HepG2 (cell line): ENCODE measurements around the gene MRAP. TPM values are rescaled to one million over a fixed set of nuclear protein-coding genes. Genes with fewer than 3 reads are reported as not detected.

Experiments
- ATAC-seq: fragments of 200-7000 bp; cut with Tn5 transposase; 3 replicates; pipeline ENCODE4 v1.9.1; 2020; ENCODE audit warnings: mild to moderate bottlenecking, moderate library complexity
- BruUV-seq: library from RNA; stranded (reverse); fragments of 400-500 nt; replicated peaks from 2 replicates; lab custom pipeline; 2021; lab: Mats Ljungman, UMichigan
- CTCF ChIA-PET: fragments of 300-600 bp; formaldehyde crosslinking; extraction: SDS; loops from one replicate; lab custom pipeline; 2021; ENCODE audit warnings: low total read pairs, inconsistent platforms, low intra/inter-chr PET ratio; lab: Yijun Ruan, JAX
- POLR2A ChIA-PET: fragments of 350-600 bp; sonication (Branson Sonifier 250); formaldehyde crosslinking; loops from one replicate; lab custom pipeline; 2020; ENCODE audit warnings: antibody characterized with exemption, inconsistent platforms; lab: Yijun Ruan, JAX
- DNase-seq: peaks from one replicate; pipeline ENCODE4 v3.0.0-alpha.2; 2015; ENCODE audit warnings: low spot score
- FAIRE-seq: peaks from 3 replicates; lab custom pipeline; 2011; peaks lifted over from hg19 to GRCh38; lab: Jason Lieb, UNC
- H2AFZ ChIP-seq: one replicate; pipeline ENCODE4 v1.6.1; 2011; ENCODE audit warnings: low read length, inconsistent platforms
- H3K27ac ChIP-seq: fragments of 300-600 bp; 3 replicates; pipeline ENCODE4 v1.8.0; 2011; ENCODE audit warnings: mixed run types, mild to moderate bottlenecking, mixed read lengths, low read length, inconsistent platforms; ENCODE audit not compliant: insufficient read depth; ENCODE audit errors: extremely low read length
- H3K27me3 ChIP-seq, 2 experiments: fragments of 200-600 bp in 1 of 2; 2 replicates in 1 of 2; 3 replicates in 1 of 2; pipeline versions ENCODE4 v1.6.0 to v1.8.0; 2011; ENCODE audit warnings: low read length in 2 of 2, mild to moderate bottlenecking in 2 of 2, moderate library complexity in 2 of 2, inconsistent platforms in 1 of 2; ENCODE audit not compliant: insufficient read depth in 2 of 2, control insufficient read depth in 1 of 2
- H3K36me3 ChIP-seq, 2 experiments: fragments of 200-600 bp in 1 of 2; replicated peaks in 1 of 2; 2 replicates in 1 of 2; 3 replicates in 1 of 2; pipeline versions ENCODE4 v1.5.1 to v1.8.0; 2011; ENCODE audit warnings: low read length in 2 of 2, inconsistent platforms in 1 of 2; ENCODE audit not compliant: insufficient read depth in 2 of 2, control insufficient read depth in 1 of 2
- H3K4me1 ChIP-seq: 2 replicates; pipeline ENCODE4 v1.5.1; 2012; ENCODE audit warnings: low read length, inconsistent platforms; ENCODE audit not compliant: insufficient read depth
- H3K4me2 ChIP-seq: 2 replicates; pipeline ENCODE4 v1.6.0; 2011; ENCODE audit warnings: low read depth, low read length, inconsistent platforms
- H3K4me3 ChIP-seq, 3 experiments: fragments of 200-600 bp in 1 of 3; sonication (generic), shearing (Covaris generic) in 1 of 3; replicated peaks in 1 of 3; 2 replicates each; pipeline ENCODE4 v1.5.1; 2011 to 2016; ENCODE audit warnings: low read length in 3 of 3, inconsistent platforms in 2 of 3, low read depth in 2 of 3, mild to moderate bottlenecking in 2 of 3, control low read depth in 1 of 3, mixed read lengths in 1 of 3; ENCODE audit not compliant: insufficient read depth in 1 of 3
- H3K79me2 ChIP-seq: one replicate; pipeline ENCODE4 v1.6.1; 2011; ENCODE audit warnings: low read length, inconsistent platforms; ENCODE audit not compliant: insufficient read depth
- H3K9ac ChIP-seq: 2 replicates; pipeline ENCODE4 v1.6.0; 2011; ENCODE audit warnings: mild to moderate bottlenecking, low read depth, low read length, inconsistent platforms; ENCODE audit not compliant: insufficient read depth
- H3K9me3 ChIP-seq: 2 replicates; pipeline ENCODE4 v1.5.1; 2012; ENCODE audit warnings: mild to moderate bottlenecking, low read length
- H4K20me1 ChIP-seq: 2 replicates; pipeline ENCODE4 v1.6.0; 2011; ENCODE audit warnings: inconsistent platforms, mild to moderate bottlenecking, low read length, moderate library complexity; ENCODE audit not compliant: insufficient read depth
- BRCA1 ChIP-seq: sonication (generic); formaldehyde crosslinking; IDR thresholded peaks from 2 replicates; pipeline ENCODE4 v1.4.0; 2020; ENCODE audit warnings: missing genetic modification reagents
- CERS6 ChIP-seq: sonication (generic); formaldehyde crosslinking; IDR thresholded peaks from 2 replicates; pipeline ENCODE4 v1.5.0; 2020; ENCODE audit warnings: missing genetic modification reagents
- CREBL2 ChIP-seq: sonication (generic); formaldehyde crosslinking; IDR thresholded peaks from 2 replicates; pipeline ENCODE4 v1.8.1; 2023; ENCODE audit warnings: missing genetic modification reagents, mild to moderate bottlenecking, borderline replicate concordance
- ESRRA ChIP-seq: sonication (generic); formaldehyde crosslinking; IDR thresholded peaks from 2 replicates; pipeline ENCODE4 v1.5.1; 2020; ENCODE audit warnings: mild to moderate bottlenecking, low read depth, missing genetic modification reagents
- HINFP ChIP-seq: sonication (generic); formaldehyde crosslinking; IDR thresholded peaks from 2 replicates; pipeline ENCODE4 v1.4.0; 2020; ENCODE audit warnings: low read depth, mild to moderate bottlenecking, missing genetic modification reagents
- NCOA1 ChIP-seq: sonication (generic); formaldehyde crosslinking; IDR thresholded peaks from 2 replicates; pipeline ENCODE4 v1.9.0; 2021; ENCODE audit warnings: missing genetic modification reagents
- PAWR ChIP-seq: sonication (generic); formaldehyde crosslinking; IDR thresholded peaks from 2 replicates; pipeline ENCODE4 v1.4.0; 2020; ENCODE audit warnings: missing genetic modification reagents, mild to moderate bottlenecking, borderline replicate concordance
- PCBP1 ChIP-seq: fragments of 200-400 bp; formaldehyde crosslinking; IDR thresholded peaks from 2 replicates; pipeline ENCODE4 v1.6.1; 2017; ENCODE audit warnings: mild to moderate bottlenecking, low read depth, low read length, borderline replicate concordance
- THAP7 ChIP-seq: sonication (generic); formaldehyde crosslinking; IDR thresholded peaks from 2 replicates; pipeline ENCODE4 v1.8.1; 2023; ENCODE audit warnings: mild to moderate bottlenecking, missing genetic modification reagents
- ZBTB8A ChIP-seq: sonication (generic); formaldehyde crosslinking; IDR thresholded peaks from 2 replicates; pipeline ENCODE4 v1.4.0; 2020; ENCODE audit warnings: mild to moderate bottlenecking, low read depth, missing genetic modification reagents, borderline replicate concordance
- ZFP62 ChIP-seq: sonication (generic); formaldehyde crosslinking; IDR thresholded peaks from 2 replicates; pipeline ENCODE4 v1.4.0; 2020; ENCODE audit warnings: missing genetic modification reagents
- ZNF12 ChIP-seq: sonication (generic); formaldehyde crosslinking; IDR thresholded peaks from 2 replicates; pipeline ENCODE4 v1.5.0; 2020; ENCODE audit warnings: missing genetic modification reagents
- ZNF3 ChIP-seq: IDR thresholded peaks from 2 replicates; pipeline ENCODE4 v1.7.0; 2017; ENCODE audit warnings: inconsistent platforms
- ZNF644 ChIP-seq: IDR thresholded peaks from 2 replicates; pipeline ENCODE4 v1.6.1; 2016; ENCODE audit warnings: low read depth
- ZNF713 ChIP-seq: sonication (generic); formaldehyde crosslinking; IDR thresholded peaks from 2 replicates; pipeline ENCODE4 v1.4.0; 2020; ENCODE audit warnings: mild to moderate bottlenecking, missing genetic modification reagents
- ZSCAN5A ChIP-seq: sonication (generic); formaldehyde crosslinking; IDR thresholded peaks from 2 replicates; pipeline ENCODE4 v1.8.0; 2022; ENCODE audit warnings: mild to moderate bottlenecking, missing genetic modification reagents, borderline replicate concordance
- WGBS: methylation state at CpG from one replicate; pipeline ENCODE4 v1.1.6; 2017; ENCODE audit warnings: low lambda C conversion rate; 5-methylcytosine and 5-hydroxymethylcytosine counted together
- in situ Hi-C: cut with HindIII; loops from 2 replicates; pipeline ENCODE4 v1.10.0; 2017; ENCODE audit warnings: low pct_unique_long_range_greater_than_20kb; ENCODE audit not compliant: extremely low pct_ligation_motif_present
- intact Hi-C: fragments of 100-400 bp; cut with micrococcal nuclease; formaldehyde crosslinking; loops from one replicate; pipeline ENCODE4 v1.10.0; 2022; ENCODE audit not compliant: unreplicated experiment
- polyA plus RNA-seq, 8 experiments: library from polyadenylated mRNA; depleted of rRNA in 3 of 8; stranded (reverse) in 7 of 8; unstranded in 1 of 8; fragments of >200 nt; fragmentation: Illumina TruSeq in 4 of 8; extraction: Trizol in 4 of 8; gene quantifications; 2 replicates each; pipeline versions ENCODE4 v1.2.1 to v1.2.3, GENCODE V29; 2011 to 2016; ENCODE audit warnings: low read depth in 4 of 8, missing spikeins in 1 of 8, mixed read lengths in 1 of 8; ENCODE audit not compliant: insufficient read depth in 1 of 8
- total RNA-seq, 5 experiments: library from RNA; depleted of rRNA; stranded (reverse); fragments of >200 nt; fragmentation: Illumina TruSeq; extraction: Trizol; gene quantifications; 2 replicates each; pipeline ENCODE4 v1.2.3, GENCODE V29; 2016; ENCODE audit warnings: low read depth in 1 of 5

MRAP gene
- total and polyA plus RNA-seq, 2 of the 13 experiments (the other 11 are each of a cell fraction or from before 2014, with no cell fraction given), result 0.46 to 1.2 TPM

- Histone ChIP-seq H3K9ac (no peak overlapping the region), H3K4me2 (no peak overlapping the region), H3K4me3 (no peak overlapping the region), H3K9me3 (no peaks in the 10 kb centered on the region), H3K79me2 (no peaks in the 10 kb centered on the region), H2AFZ (no peak overlapping the region), H3K36me3 (peaks cover 54 to 96% of the 10 kb centered on the region in 2 experiments), H3K27ac (no peak overlapping the region), H4K20me1 (no peaks in the 10 kb centered on the region), H3K27me3 (no peaks in the 10 kb centered on the region), H3K4me1 (no peaks in the 10 kb centered on the region)
- ChIA-PET CTCF (no interaction called here), POLR2A (no interaction called here)
- no TSS peak for BruUV-seq
- no peak for TF ChIP-seq ZNF3
- no peak for TF ChIP-seq CERS6
- no peak for TF ChIP-seq ZBTB8A
- no peak for TF ChIP-seq ZSCAN5A (CRISPR knock-in tag)
- TF ChIP-seq NCOA1, result no peak
- no peak for TF ChIP-seq THAP7 (CRISPR knock-in tag)
- no peak for TF ChIP-seq CREBL2
- no peak for TF ChIP-seq ZNF644
- no peak for TF ChIP-seq BRCA1
- TF ChIP-seq ZNF713 (CRISPR knock-in tag), result no peak
- no peak for TF ChIP-seq HINFP
- no peak for TF ChIP-seq ZNF12 (CRISPR knock-in tag)
- TF ChIP-seq PAWR (CRISPR knock-in tag), result no peak
- no peak for TF ChIP-seq ESRRA (CRISPR knock-in tag)
- TF ChIP-seq ZFP62, result no peak
- TF ChIP-seq PCBP1, result no peak
- in situ Hi-C loops (no loop called here), intact Hi-C loops (no loop called here)
- ATAC-seq (no peak), DNase-seq (no peak), FAIRE-seq (no peak)
- 100% methylated on average over 3 of the region's 12 CpGs for WGBS
These were observed 48.7 kb downstream of the MRAP start for GRCh38 chr21:32347351-32347750.
